Endodermal cell (in vitro differentiated cells): ENCODE results near the gene MDH1B. TPM values are rescaled to one million over a fixed set of nuclear protein-coding genes. Genes with fewer than 3 reads are reported as not detected.

ENCODE experiments used
- DNase-seq: peaks from one replicate; pipeline ENCODE4 v3.0.0-alpha.2; 2017
- H3K27ac ChIP-seq: 2 replicates; pipeline ENCODE4 v1.5.1; 2013; ENCODE audit warnings: mild to moderate bottlenecking, low read depth, low read length, moderate library complexity
- H3K27me3 ChIP-seq: 2 replicates; pipeline ENCODE4 v1.6.1; 2013; ENCODE audit warnings: mild to moderate bottlenecking, low read length, moderate library complexity; ENCODE audit not compliant: insufficient read depth, control insufficient read depth, poor library complexity, severe bottlenecking
- H3K36me3 ChIP-seq: 2 replicates; pipeline ENCODE4 v1.7.0; 2013; ENCODE audit warnings: mild to moderate bottlenecking, low read length, moderate library complexity; ENCODE audit not compliant: control insufficient read depth, insufficient read depth
- H3K4me1 ChIP-seq: one replicate; pipeline ENCODE4 v1.7.0; 2013; ENCODE audit warnings: low read length; ENCODE audit not compliant: control insufficient read depth, insufficient read depth
- H3K4me3 ChIP-seq: 2 replicates; pipeline ENCODE4 v1.5.1; 2013; ENCODE audit warnings: mild to moderate bottlenecking, low read length, moderate library complexity
- H3K9ac ChIP-seq: 2 replicates; pipeline ENCODE4 v1.6.1; 2013; ENCODE audit warnings: mild to moderate bottlenecking, low read length, moderate library complexity; ENCODE audit not compliant: poor library complexity, severe bottlenecking; ENCODE audit errors: extremely low read depth
- H3K9me3 ChIP-seq: 2 replicates; pipeline ENCODE4 v1.6.1; 2013; ENCODE audit warnings: mild to moderate bottlenecking, low read length, moderate library complexity; ENCODE audit not compliant: control insufficient read depth
- H3K27ac Mint-ChIP-seq: 2 replicates; pipeline ENCODE4 v1.8.0; 2020; ENCODE audit warnings: mixed read lengths
- H3K27me3 Mint-ChIP-seq: 2 replicates; pipeline ENCODE4 v1.8.0; 2021; ENCODE audit warnings: mild to moderate bottlenecking, mixed read lengths; ENCODE audit not compliant: insufficient read depth
- H3K36me3 Mint-ChIP-seq: 2 replicates; pipeline ENCODE4 v1.8.0; 2020; ENCODE audit warnings: low read depth, mixed read lengths
- H3K4me1 Mint-ChIP-seq: 2 replicates; pipeline ENCODE4 v1.8.0; 2020; ENCODE audit warnings: mixed read lengths
- H3K4me3 Mint-ChIP-seq: 2 replicates; pipeline ENCODE4 v1.8.0; 2020; ENCODE audit warnings: mild to moderate bottlenecking, moderate library complexity, mixed read lengths
- H3K9me3 Mint-ChIP-seq: 2 replicates; pipeline ENCODE4 v1.8.0; 2020; ENCODE audit warnings: mild to moderate bottlenecking, mixed read lengths
- CTCF ChIP-seq: fragments of 200-600 bp; sonication (generic); conservative IDR thresholded peaks from 2 replicates; pipeline ENCODE4 v1.5.0; 2021; ENCODE audit warnings: antibody characterized with exemption, mild to moderate bottlenecking
- WGBS, 2 experiments: methylation state at CpG; one replicate each; pipeline versions ENCODE4 v1.1.5 to v1.1.7; 2013; ENCODE audit warnings: missing lambda C conversion rate in 2 of 2, mixed read lengths in 1 of 2; ENCODE audit not compliant: insufficient coverage in 1 of 2, insufficient read length in 1 of 2; 5-methylcytosine and 5-hydroxymethylcytosine counted together
- total RNA-seq, 2 donors: library from RNA; stranded (reverse); fragmentation: NEBNext Ultra II Directional in 1 of 2; extraction: Animal tissue kit (Norgen Biotek cat#: 25700) in 1 of 2; gene quantifications; 2 replicates in 1 of 2; 3 replicates in 1 of 2; pipeline ENCODE4 v1.2.1, GENCODE V29; 2021

MDH1B gene
- total RNA-seq, 2 donors from 2014 or later, result 1.5 to 2.9 TPM

- no peak for TF ChIP-seq CTCF
- H3K27ac ChIP-seq, result no peak overlapping the region
- Mint-ChIP-seq H3K27me3 (no peaks in the 10 kb centered on the region), H3K36me3 (peaks cover 75% of the 10 kb centered on the region), H3K4me1 (no peaks in the 10 kb centered on the region), H3K4me3 (no peak overlapping the region), H3K9me3 (peaks cover 18% of the 10 kb centered on the region), H3K27ac (no peak overlapping the region)
- peaks cover 78% of the 10 kb centered on the region for H3K36me3 ChIP-seq
- H3K9ac ChIP-seq, result no peak overlapping the region
- no peaks in the 10 kb centered on the region for H3K4me1 ChIP-seq
- H3K9me3 ChIP-seq, result peaks cover 24% of the 10 kb centered on the region
- WGBS, 2 experiments, result 100% methylated on average over 1 of the region's 2 CpGs
- H3K4me3 ChIP-seq, result no peak overlapping the region
- DNase-seq, result no peak
- no peaks in the 10 kb centered on the region for H3K27me3 ChIP-seq
Measured at GRCh38 chr2:206780671-206781070, 15.5 kb upstream of the MDH1B start.

- no peak overlapping the region for H3K4me3 Mint-ChIP-seq
- Histone ChIP-seq H3K4me1 (no peaks in the 10 kb centered on the region), H3K4me3 (no peak overlapping the region), H3K27me3 (no peaks in the 10 kb centered on the region), H3K27ac (no peak overlapping the region), H3K9me3 (peaks cover 39% of the 10 kb centered on the region), H3K9ac (no peak overlapping the region), H3K36me3 (peaks cover 86% of the 10 kb centered on the region)
- DNase-seq, result no peak
- no peaks in the 10 kb centered on the region for H3K27me3 Mint-ChIP-seq
- TF ChIP-seq CTCF, result no peak
- no peak overlapping the region for H3K27ac Mint-ChIP-seq
- H3K36me3 Mint-ChIP-seq, result peaks cover 88% of the 10 kb centered on the region
- H3K4me1 Mint-ChIP-seq, result no peaks in the 10 kb centered on the region
- H3K9me3 Mint-ChIP-seq, result peaks cover 22% of the 10 kb centered on the region
Measured at GRCh38 chr2:206776432-206776831, 11.3 kb upstream of the MDH1B start.

- Mint-ChIP-seq H3K4me1 (no peaks in the 10 kb centered on the region), H3K9me3 (peaks cover 16% of the 10 kb centered on the region), H3K27ac (no peak overlapping the region), H3K4me3 (no peak overlapping the region), H3K36me3 (peaks cover 87% of the 10 kb centered on the region), H3K27me3 (no peaks in the 10 kb centered on the region)
- no peaks in the 10 kb centered on the region for H3K4me1 ChIP-seq
- no peak overlapping the region for H3K27ac ChIP-seq
- no peaks in the 10 kb centered on the region for H3K27me3 ChIP-seq
- DNase-seq, result no peak
- H3K9ac ChIP-seq, result no peak overlapping the region
- peaks cover 30% of the 10 kb centered on the region for H3K9me3 ChIP-seq
- 83 to 100% methylated on average over 1 of the region's 1 CpG for WGBS, 2 experiments
- H3K4me3 ChIP-seq, result no peak overlapping the region
- no peak for TF ChIP-seq CTCF
- peaks cover 83% of the 10 kb centered on the region for H3K36me3 ChIP-seq
Measured at GRCh38 chr2:206774871-206775270, 9.7 kb upstream of the MDH1B start.
